HepG2 (cell line): ENCODE measurements around the gene ZDHHC16. TPM values are rescaled to one million over a fixed set of nuclear protein-coding genes. Genes with fewer than 3 reads are reported as not detected.

Experiments
- DMTF1 ChIP-seq: sonication (generic); formaldehyde crosslinking; IDR thresholded peaks from 2 replicates; pipeline ENCODE4 v1.4.0; 2020; ENCODE audit warnings: mild to moderate bottlenecking, missing genetic modification reagents
- ELF4 ChIP-seq: sonication (generic); formaldehyde crosslinking; IDR thresholded peaks from 2 replicates; pipeline ENCODE4 v1.5.0; 2020; ENCODE audit warnings: missing genetic modification reagents, mild to moderate bottlenecking, moderate library complexity, borderline replicate concordance
- ERF ChIP-seq: IDR thresholded peaks from 2 replicates; pipeline ENCODE4 v1.6.1; 2018; ENCODE audit warnings: missing biosample characterization, missing genetic modification reagents
- PAF1 ChIP-seq: IDR thresholded peaks from 2 replicates; pipeline ENCODE4 v1.6.1; 2016; ENCODE audit warnings: missing genetic modification reagents, missing compliant biosample characterization
- RARA ChIP-seq: IDR thresholded peaks from 2 replicates; pipeline ENCODE4 v1.6.1; 2016; ENCODE audit warnings: missing genetic modification reagents, missing compliant biosample characterization
- SNRNP70 ChIP-seq: fragments of 200-400 bp; formaldehyde crosslinking; IDR thresholded peaks from 2 replicates; pipeline ENCODE4 v1.6.1; 2017; ENCODE audit warnings: mild to moderate bottlenecking, low read depth, low read length, moderate library complexity
- SOX13 ChIP-seq, 3 experiments: fragments of 450-650 bp in 1 of 3; sonication (generic) in 1 of 3; formaldehyde crosslinking in 1 of 3; IDR thresholded peaks in 2 of 3; conservative IDR thresholded peaks in 1 of 3; 2 replicates each; pipeline versions ENCODE4 v1.5.0 to v1.6.1; 2016 to 2020; ENCODE audit warnings: antibody characterized with exemption in 1 of 3, mild to moderate bottlenecking in 1 of 3, missing compliant biosample characterization in 1 of 3, missing genetic modification reagents in 1 of 3, moderate library complexity in 1 of 3
- TOE1 ChIP-seq: sonication (generic); formaldehyde crosslinking; IDR thresholded peaks from 2 replicates; pipeline ENCODE4 v1.4.0; 2020; ENCODE audit warnings: mild to moderate bottlenecking, missing genetic modification reagents
- ZBTB33 ChIP-seq: sonication (generic); formaldehyde crosslinking; IDR thresholded peaks from 2 replicates; pipeline ENCODE4 v1.4.0; 2020; ENCODE audit warnings: missing genetic modification reagents
- ZNF124 ChIP-seq: sonication (generic); formaldehyde crosslinking; IDR thresholded peaks from 2 replicates; pipeline ENCODE4 v1.4.0; 2020; ENCODE audit warnings: missing genetic modification reagents
- ZNF24 ChIP-seq: fragments of 450-650 bp; IDR thresholded peaks from 2 replicates; pipeline ENCODE4 v1.6.1; 2017; ENCODE audit warnings: antibody characterized with exemption, mild to moderate bottlenecking
- ZNF280D ChIP-seq: sonication (generic); formaldehyde crosslinking; IDR thresholded peaks from 2 replicates; pipeline ENCODE4 v1.5.1; 2020; ENCODE audit warnings: mild to moderate bottlenecking, missing genetic modification reagents
- ZNF331 ChIP-seq: sonication (generic); formaldehyde crosslinking; IDR thresholded peaks from 2 replicates; pipeline ENCODE4 v1.4.0; 2020; ENCODE audit warnings: missing genetic modification reagents
- polyA plus RNA-seq, 8 experiments: library from polyadenylated mRNA; depleted of rRNA in 3 of 8; stranded (reverse) in 7 of 8; unstranded in 1 of 8; fragments of >200 nt; fragmentation: Illumina TruSeq in 4 of 8; extraction: Trizol in 4 of 8; gene quantifications; 2 replicates each; pipeline versions ENCODE4 v1.2.1 to v1.2.3, GENCODE V29; 2011 to 2016; ENCODE audit warnings: low read depth in 4 of 8, missing spikeins in 1 of 8, mixed read lengths in 1 of 8; ENCODE audit not compliant: insufficient read depth in 1 of 8
- total RNA-seq, 5 experiments: library from RNA; depleted of rRNA; stranded (reverse); fragments of >200 nt; fragmentation: Illumina TruSeq; extraction: Trizol; gene quantifications; 2 replicates each; pipeline ENCODE4 v1.2.3, GENCODE V29; 2016; ENCODE audit warnings: low read depth in 1 of 5
- TF ChIP-seq, protein P1 (sequence below): sonication (generic); formaldehyde crosslinking; IDR thresholded peaks from 2 replicates; pipeline ENCODE4 v1.5.1; 2020; ENCODE audit warnings: mild to moderate bottlenecking, missing genetic modification reagents, moderate library complexity

Gene ZDHHC16
- total and polyA plus RNA-seq, 2 of the 13 experiments (the other 11 are each of a cell fraction or from before 2014, with no cell fraction given) = 40.8 to 41.8 TPM

- TF ChIP-seq ZBTB33 (peak; percentile 19; the same call in 1 of the 2 replicates), ERF (CRISPR knock-in tag) (peak; percentile 69), ZNF280D (CRISPR knock-in tag) (peak; percentile 60; the same call in 1 of the 2 replicates), ZNF24 (0 out of 2 replicates have a peak, but pooled peaks have one; percentile 11), SNRNP70 (no peak), ELF4 (CRISPR knock-in tag) (no peak), TOE1 (CRISPR knock-in tag) (peak; percentile 38; the same call in 1 of the 2 replicates), PAF1 (CRISPR knock-in tag) (no peak), DMTF1 (no peak), ZNF124 (CRISPR knock-in tag) (no peak), ZNF331 (CRISPR knock-in tag) (peak; percentile 71), RARA (CRISPR knock-in tag) (peak; percentile 49; the same call in 1 of the 2 replicates), SOX13 (IDR thresholded peaks at IDR 0.05) (no peak), SOX13 (CRISPR knock-in tag; conservative IDR thresholded peaks at IDR 0.05 in 1 of 2, IDR thresholded peaks at IDR 0.05 in 1 of 2) (peak in 1 of 2 experiments; percentile 34; a peak in 2 of 4 replicates)
- TF ChIP-seq, protein P1, sequence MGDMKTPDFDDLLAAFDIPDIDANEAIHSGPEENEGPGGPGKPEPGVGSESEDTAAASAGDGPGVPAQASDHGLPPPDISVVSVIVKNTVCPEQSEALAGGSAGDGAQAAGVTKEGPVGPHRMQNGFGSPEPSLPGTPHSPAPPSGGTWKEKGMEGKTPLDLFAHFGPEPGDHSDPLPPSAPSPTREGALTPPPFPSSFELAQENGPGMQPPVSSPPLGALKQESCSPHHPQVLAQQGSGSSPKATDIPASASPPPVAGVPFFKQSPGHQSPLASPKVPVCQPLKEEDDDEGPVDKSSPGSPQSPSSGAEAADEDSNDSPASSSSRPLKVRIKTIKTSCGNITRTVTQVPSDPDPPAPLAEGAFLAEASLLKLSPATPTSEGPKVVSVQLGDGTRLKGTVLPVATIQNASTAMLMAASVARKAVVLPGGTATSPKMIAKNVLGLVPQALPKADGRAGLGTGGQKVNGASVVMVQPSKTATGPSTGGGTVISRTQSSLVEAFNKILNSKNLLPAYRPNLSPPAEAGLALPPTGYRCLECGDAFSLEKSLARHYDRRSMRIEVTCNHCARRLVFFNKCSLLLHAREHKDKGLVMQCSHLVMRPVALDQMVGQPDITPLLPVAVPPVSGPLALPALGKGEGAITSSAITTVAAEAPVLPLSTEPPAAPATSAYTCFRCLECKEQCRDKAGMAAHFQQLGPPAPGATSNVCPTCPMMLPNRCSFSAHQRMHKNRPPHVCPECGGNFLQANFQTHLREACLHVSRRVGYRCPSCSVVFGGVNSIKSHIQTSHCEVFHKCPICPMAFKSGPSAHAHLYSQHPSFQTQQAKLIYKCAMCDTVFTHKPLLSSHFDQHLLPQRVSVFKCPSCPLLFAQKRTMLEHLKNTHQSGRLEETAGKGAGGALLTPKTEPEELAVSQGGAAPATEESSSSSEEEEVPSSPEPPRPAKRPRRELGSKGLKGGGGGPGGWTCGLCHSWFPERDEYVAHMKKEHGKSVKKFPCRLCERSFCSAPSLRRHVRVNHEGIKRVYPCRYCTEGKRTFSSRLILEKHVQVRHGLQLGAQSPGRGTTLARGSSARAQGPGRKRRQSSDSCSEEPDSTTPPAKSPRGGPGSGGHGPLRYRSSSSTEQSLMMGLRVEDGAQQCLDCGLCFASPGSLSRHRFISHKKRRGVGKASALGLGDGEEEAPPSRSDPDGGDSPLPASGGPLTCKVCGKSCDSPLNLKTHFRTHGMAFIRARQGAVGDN (CRISPR knock-in tag) = peak; percentile 65
Measured at GRCh38 chr10:97407211-97407951, 38.6 kb upstream of the ZDHHC16 start (continued).
